Osteocyte (in vitro differentiated cells): Measurements from ENCODE around the gene FBXO28. TPM values are rescaled to one million over a fixed set of nuclear protein-coding genes. Genes with fewer than 3 reads are reported as not detected.

Experiments
- DNase-seq: peaks from one replicate; pipeline ENCODE4 v3.0.0; 2021; ENCODE audit warnings: mixed read lengths; ENCODE audit not compliant: unreplicated experiment; ENCODE audit errors: extremely low spot score
- H3K27ac Mint-ChIP-seq: one replicate; pipeline ENCODE4 v1.8.0; 2021; ENCODE audit warnings: mild to moderate bottlenecking, mixed read lengths; ENCODE audit not compliant: unreplicated experiment
- H3K27me3 Mint-ChIP-seq: one replicate; pipeline ENCODE4 v1.8.0; 2021; ENCODE audit warnings: mixed read lengths; ENCODE audit not compliant: unreplicated experiment
- H3K36me3 Mint-ChIP-seq: one replicate; pipeline ENCODE4 v1.8.0; 2021; ENCODE audit warnings: mixed read lengths; ENCODE audit not compliant: unreplicated experiment
- H3K4me1 Mint-ChIP-seq: one replicate; pipeline ENCODE4 v1.8.0; 2021; ENCODE audit warnings: mixed read lengths; ENCODE audit not compliant: unreplicated experiment
- H3K4me3 Mint-ChIP-seq: one replicate; pipeline ENCODE4 v1.8.0; 2021; ENCODE audit warnings: mild to moderate bottlenecking, moderate library complexity, mixed read lengths; ENCODE audit not compliant: unreplicated experiment
- H3K9me3 Mint-ChIP-seq: one replicate; pipeline ENCODE4 v1.8.0; 2021; ENCODE audit warnings: mixed read lengths; ENCODE audit not compliant: unreplicated experiment
- total RNA-seq: library from RNA; stranded (reverse); gene quantifications from 2 replicates; pipeline ENCODE4 v1.2.1, GENCODE V29; 2021
- TF ChIP-seq, protein P1 (sequence below): fragments of 200-600 bp; sonication (generic); IDR thresholded peaks from 2 replicates; pipeline ENCODE4 v1.5.0; 2021; ENCODE audit warnings: antibody characterized with exemption, mild to moderate bottlenecking, moderate library complexity

The FBXO28 gene
- total RNA-seq, 1 donor from 2014 or later: 28.1 TPM

GRCh38 chr1:224087286-224087794 is 26.6 kb upstream of the FBXO28 start:
- H3K27ac Mint-ChIP-seq: no peak overlapping the region
- no peaks in the 10 kb centered on the region for H3K4me1 Mint-ChIP-seq
- H3K9me3 Mint-ChIP-seq: no peaks in the 10 kb centered on the region
- H3K36me3 Mint-ChIP-seq: no peaks in the 10 kb centered on the region
- no peak for DNase-seq
- no peak overlapping the region for H3K4me3 Mint-ChIP-seq
- TF ChIP-seq, protein P1, sequence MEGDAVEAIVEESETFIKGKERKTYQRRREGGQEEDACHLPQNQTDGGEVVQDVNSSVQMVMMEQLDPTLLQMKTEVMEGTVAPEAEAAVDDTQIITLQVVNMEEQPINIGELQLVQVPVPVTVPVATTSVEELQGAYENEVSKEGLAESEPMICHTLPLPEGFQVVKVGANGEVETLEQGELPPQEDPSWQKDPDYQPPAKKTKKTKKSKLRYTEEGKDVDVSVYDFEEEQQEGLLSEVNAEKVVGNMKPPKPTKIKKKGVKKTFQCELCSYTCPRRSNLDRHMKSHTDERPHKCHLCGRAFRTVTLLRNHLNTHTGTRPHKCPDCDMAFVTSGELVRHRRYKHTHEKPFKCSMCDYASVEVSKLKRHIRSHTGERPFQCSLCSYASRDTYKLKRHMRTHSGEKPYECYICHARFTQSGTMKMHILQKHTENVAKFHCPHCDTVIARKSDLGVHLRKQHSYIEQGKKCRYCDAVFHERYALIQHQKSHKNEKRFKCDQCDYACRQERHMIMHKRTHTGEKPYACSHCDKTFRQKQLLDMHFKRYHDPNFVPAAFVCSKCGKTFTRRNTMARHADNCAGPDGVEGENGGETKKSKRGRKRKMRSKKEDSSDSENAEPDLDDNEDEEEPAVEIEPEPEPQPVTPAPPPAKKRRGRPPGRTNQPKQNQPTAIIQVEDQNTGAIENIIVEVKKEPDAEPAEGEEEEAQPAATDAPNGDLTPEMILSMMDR: no peak
- H3K27me3 Mint-ChIP-seq: peaks cover 38% of the 10 kb centered on the region

- Mint-ChIP-seq H3K27me3 (peaks cover 38% of the 10 kb centered on the region), H3K4me3 (no peak overlapping the region), H3K4me1 (no peaks in the 10 kb centered on the region), H3K36me3 (no peaks in the 10 kb centered on the region), H3K9me3 (no peaks in the 10 kb centered on the region), H3K27ac (no peak overlapping the region)
- TF ChIP-seq, protein P1: no peak
- no peak for DNase-seq
Measured at GRCh38 chr1:224089583-224089982, 24.3 kb upstream of the FBXO28 start.

- Mint-ChIP-seq H3K4me3 (no peak overlapping the region), H3K4me1 (no peaks in the 10 kb centered on the region), H3K9me3 (no peaks in the 10 kb centered on the region), H3K27ac (no peak overlapping the region), H3K36me3 (no peaks in the 10 kb centered on the region), H3K27me3 (peaks cover 40% of the 10 kb centered on the region)
- TF ChIP-seq, protein P1: no peak
- no peak for DNase-seq
Measured at GRCh38 chr1:224090116-224090515, 23.8 kb upstream of the FBXO28 start.

- no peaks in the 10 kb centered on the region for H3K36me3 Mint-ChIP-seq
- H3K27ac Mint-ChIP-seq: no peak overlapping the region
- H3K9me3 Mint-ChIP-seq: no peaks in the 10 kb centered on the region
- peaks cover 46% of the 10 kb centered on the region for H3K27me3 Mint-ChIP-seq
- H3K4me1 Mint-ChIP-seq: no peaks in the 10 kb centered on the region
- TF ChIP-seq, protein P1: no peak
- no peak for DNase-seq
- H3K4me3 Mint-ChIP-seq: no peak overlapping the region
Measured at GRCh38 chr1:224092111-224092510, 21.8 kb upstream of the FBXO28 start.

DNA sequence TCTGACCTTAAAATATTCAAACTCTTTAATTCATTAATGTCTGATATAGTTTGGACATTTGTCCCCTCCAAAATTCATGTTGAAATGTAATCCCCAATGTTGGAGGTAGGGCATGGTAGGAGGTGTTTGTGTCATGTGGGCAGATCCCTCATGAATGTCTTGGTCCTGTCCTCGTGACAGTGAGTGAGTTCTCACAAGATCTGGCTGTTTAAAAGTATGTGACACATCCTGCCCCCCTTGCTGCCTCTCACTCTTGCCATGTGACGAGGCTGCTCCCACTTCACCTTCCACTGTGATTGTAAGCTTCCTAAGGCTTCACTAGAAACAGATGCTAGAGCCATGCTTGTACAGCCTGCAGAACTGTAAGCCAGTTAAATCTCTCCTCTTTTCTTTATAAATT is 21.3 kb upstream of the FBXO28 start:
- TF ChIP-seq, protein P1: no peak
- H3K27ac Mint-ChIP-seq: no peak overlapping the region
- H3K4me1 Mint-ChIP-seq: no peaks in the 10 kb centered on the region
- H3K36me3 Mint-ChIP-seq: no peaks in the 10 kb centered on the region
- DNase-seq: no peak
- H3K27me3 Mint-ChIP-seq: peaks cover 45% of the 10 kb centered on the region
- no peak overlapping the region for H3K4me3 Mint-ChIP-seq
- H3K9me3 Mint-ChIP-seq: no peaks in the 10 kb centered on the region
